Hematopoietic multipotent progenitor cell treated with erythropoietin and hydrocortisone succinate and interleukin-3 and kit ligand, for 15 days (in vitro differentiated cells): ENCODE results near the gene ROPN1.
A peak's percentile ranks its signal among the peaks of the same experiment; 100 is the strongest.
"Not testable (repeated sequence)": the region's sequence is repeated elsewhere in the genome, so short reads cannot be mapped to it uniquely, and the experiment has no call there.

Experiments used
- DNase-seq: peaks from one replicate; pipeline ENCODE4 v3.0.0-alpha.2; 2015; ENCODE audit warnings: low spot score

The ROPN1 gene

DNA sequence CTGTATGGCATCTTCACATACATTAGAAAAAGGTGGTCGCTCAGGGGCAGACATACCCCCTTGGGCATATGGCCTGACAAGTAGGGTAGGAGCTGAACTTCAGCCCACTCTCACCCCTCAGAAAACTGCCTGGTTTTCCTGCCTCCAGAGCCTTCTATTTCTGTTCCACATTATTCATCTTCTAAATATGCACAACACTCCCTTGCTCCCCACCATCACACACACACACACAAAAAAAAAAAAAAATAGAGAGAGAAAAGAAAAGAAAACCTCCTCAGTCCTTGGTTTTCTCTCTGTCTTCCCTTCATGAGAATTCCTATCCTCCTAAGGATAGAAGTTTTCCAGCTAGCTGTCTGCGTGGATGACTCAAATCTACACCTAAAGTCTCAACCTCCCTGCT lies 5.6 kb upstream of the ROPN1 start:
- DNase-seq, result no peak

GRCh38 chr3:123993818-123994217 lies 1.9 kb upstream of the ROPN1 start:
- DNase-seq, result no peak

GRCh38 chr3:123986427-123986826 lies 5.5 kb downstream of the ROPN1 start:
- DNase-seq, result no peak

DNA sequence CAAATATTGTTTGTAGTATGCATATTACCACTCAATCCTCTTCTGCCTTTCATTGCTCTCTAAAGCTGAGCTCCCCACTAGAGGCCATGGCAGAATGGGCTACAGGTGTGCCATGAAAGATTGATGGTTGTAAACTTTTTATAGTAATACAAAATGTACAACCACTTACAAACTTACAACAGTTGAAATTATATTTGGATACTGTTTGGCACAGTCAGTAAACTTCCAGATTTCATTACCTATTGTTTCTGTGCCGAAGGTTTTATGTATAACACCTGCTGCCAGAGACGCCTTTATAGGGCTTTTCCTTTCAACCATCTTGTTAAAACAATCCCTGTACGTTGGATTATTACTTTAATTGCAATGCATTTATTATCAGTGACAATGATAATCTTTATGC lies 7.0 kb downstream of the ROPN1 start:
- DNase-seq, result no peak

GRCh38 chr3:123984350-123984749 lies 7.6 kb downstream of the ROPN1 start:
- no peak for DNase-seq

DNA sequence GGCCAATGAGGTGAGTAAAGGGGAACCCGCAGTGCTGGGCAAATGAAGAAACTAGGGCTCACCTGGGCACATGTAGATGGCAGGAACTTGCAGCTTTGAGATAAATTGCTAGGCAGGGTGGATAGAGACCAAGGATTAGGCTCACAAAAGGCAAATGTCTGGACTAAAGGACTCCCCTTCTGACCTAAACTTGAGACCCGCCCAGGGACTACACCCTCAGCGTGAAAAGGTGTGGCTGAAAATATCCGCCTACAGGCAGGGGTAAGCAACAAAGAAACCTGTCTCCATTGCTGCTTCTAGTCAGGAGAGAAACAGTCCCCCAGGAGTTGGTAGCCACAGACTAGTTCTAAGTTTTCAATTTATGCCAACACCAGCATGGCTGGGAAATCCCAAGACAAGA lies 10.6 kb downstream of the ROPN1 start:
- DNase-seq, result not testable (repeated sequence)

GRCh38 chr3:123980539-123980938 lies 11.4 kb downstream of the ROPN1 start:
- DNase-seq, result no peak

- DNase-seq, result not testable (repeated sequence)
These were observed 12.1 kb downstream of the ROPN1 start for GRCh38 chr3:123979525-123980501.

DNA sequence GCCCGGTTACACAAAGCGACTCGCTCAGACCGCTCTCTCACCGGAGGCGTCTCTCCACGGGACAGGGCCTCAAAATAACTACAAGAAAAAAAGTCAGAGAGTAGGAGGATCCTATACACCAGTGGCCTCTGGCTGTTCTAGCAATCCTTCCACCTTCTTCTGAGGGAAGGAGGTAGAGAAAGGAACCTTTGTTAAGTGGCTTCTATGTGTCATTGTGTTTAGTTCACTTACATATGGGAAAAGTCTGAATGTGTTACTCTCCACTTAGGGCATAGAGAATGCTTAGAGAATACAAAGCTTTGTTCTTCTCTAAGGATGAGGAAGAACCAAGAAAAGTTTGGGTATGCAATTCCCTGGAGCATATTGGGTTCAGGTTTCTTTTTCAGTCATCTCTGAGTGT lies 15.0 kb downstream of the ROPN1 start:
- not testable (repeated sequence) for DNase-seq

- DNase-seq, result not testable (repeated sequence)
These were observed 15.6 kb downstream of the ROPN1 start for GRCh38 chr3:123976181-123976898.

DNA sequence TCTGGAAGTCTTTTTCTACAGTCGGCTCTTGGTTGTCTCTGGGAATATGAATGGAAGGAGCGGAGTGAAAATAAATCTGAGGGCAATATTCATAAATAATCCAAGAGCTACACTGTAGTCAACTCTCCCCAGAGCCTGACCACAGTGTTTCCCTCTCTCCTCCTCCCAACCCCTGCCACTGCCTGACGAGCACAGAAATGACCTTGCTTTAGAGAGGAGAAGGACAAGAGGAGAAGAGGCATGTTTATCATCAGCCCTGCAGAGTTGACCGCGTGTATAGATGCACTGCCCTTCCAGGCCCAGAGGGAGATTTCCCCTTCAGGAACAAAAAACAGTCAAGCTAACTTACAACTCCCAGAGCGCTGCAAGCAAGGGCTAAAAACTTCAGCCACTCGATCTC lies 16.9 kb downstream of the ROPN1 start:
- DNase-seq, result not testable (repeated sequence)

GRCh38 chr3:123971406-123971805 lies 20.5 kb downstream of the ROPN1 start:
- no peak for DNase-seq

- DNase-seq, result not testable (repeated sequence)
These were observed 24.7 kb downstream of the ROPN1 start for GRCh38 chr3:123967260-123967659.

GRCh38 chr3:123966799-123967198 lies 25.1 kb downstream of the ROPN1 start:
- not testable (repeated sequence) for DNase-seq

GRCh38 chr3:123964793-123965192 lies 27.1 kb downstream of the ROPN1 start:
- DNase-seq, result not testable (repeated sequence)

DNA sequence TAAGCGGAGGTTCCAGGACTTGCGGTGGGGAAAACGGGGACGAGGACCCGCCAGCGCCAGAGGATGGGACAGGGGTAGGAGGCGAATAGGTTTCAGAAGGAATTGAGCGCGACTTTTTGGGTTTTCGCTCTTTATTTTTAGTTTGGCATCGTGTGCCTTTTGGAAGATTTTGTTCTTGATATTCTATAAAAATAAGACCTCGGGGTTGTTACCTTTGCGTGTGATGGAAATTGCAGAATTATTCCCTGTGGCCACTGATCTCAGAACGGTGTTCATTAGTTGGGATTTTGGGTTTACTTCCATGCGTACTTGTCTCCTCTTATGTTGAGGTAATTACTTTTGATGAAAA lies 30.4 kb downstream of the ROPN1 start:
- no peak for DNase-seq

- DNase-seq, result peak; percentile 82
These were observed 31.0 kb downstream of the ROPN1 start, which contains the start of gene CCDC14 for GRCh38 chr3:123960781-123961507. Gene CCDC14 (minus strand): TSS chr3:123961229. CDS start chr3:123961173, 56 bp downstream.

- DNase-seq, result no peak
These were observed 38.2 kb downstream of the ROPN1 start for GRCh38 chr3:123953735-123954134.

DNA sequence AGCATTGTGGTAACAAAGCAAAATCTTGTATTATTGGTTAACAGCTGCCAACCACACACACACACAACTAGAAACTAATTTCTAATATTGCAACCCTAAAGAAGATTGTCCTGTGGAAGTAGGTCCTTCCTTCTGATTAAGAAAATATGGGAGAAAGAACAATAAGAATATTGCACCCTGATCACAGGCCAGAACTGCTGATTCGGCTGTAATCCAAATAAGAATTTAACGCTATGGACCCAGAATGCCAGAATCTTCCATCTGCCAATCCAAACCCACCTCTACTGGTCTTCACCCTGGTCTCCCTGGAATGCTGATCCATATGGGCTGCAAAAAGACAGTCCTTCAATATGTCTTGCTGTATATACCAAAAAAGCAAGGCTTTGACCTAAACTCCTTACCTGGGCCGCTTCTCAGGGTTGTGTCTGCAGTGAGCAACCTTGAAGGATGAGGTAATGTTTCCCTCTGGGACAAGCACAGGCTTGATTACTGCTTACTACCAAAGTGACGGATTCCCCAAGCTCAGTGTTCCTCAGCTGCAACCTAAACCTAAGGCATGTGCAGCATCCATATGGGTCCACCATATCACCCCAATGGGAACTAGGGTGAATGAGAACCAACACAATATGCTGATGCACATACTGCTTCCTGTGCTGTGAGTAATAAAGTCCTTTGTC lies 38.9 kb downstream of the ROPN1 start:
- DNase-seq, result no peak

GRCh38 chr3:123951522-123952447 lies 40.1 kb downstream of the ROPN1 start:
- no peak for DNase-seq

- no peak for DNase-seq
These were observed 42.3 kb downstream of the ROPN1 start for GRCh38 chr3:123949641-123950040.
